DOHH2 (cell line): ENCODE results near the gene TBL1XR1.

Experiments used
- H3F3A ChIP-seq: fragments of 200-600 bp; sonication (generic), shearing (Covaris generic); 2 replicates; pipeline ENCODE4 v1.6.0; 2016; ENCODE audit warnings: antibody characterized with exemption, mild to moderate bottlenecking; ENCODE audit not compliant: control insufficient read depth, insufficient read depth
- H3K27ac ChIP-seq: fragments of 200-600 bp; sonication (generic); 2 replicates; pipeline ENCODE4 v1.5.1; 2014; ENCODE audit warnings: low read depth, mild to moderate bottlenecking, low read length, moderate library complexity
- H3K27me3 ChIP-seq: fragments of 200-600 bp; sonication (generic); 2 replicates; pipeline ENCODE4 v1.6.1; 2014; ENCODE audit warnings: mild to moderate bottlenecking, low read length, mixed read lengths; ENCODE audit not compliant: control insufficient read depth
- H3K36me3 ChIP-seq: fragments of 200-600 bp; sonication (generic); 2 replicates; pipeline ENCODE4 v1.6.1; 2014; ENCODE audit warnings: mild to moderate bottlenecking, low read length, moderate library complexity, mixed read lengths; ENCODE audit not compliant: control insufficient read depth
- H3K4me1 ChIP-seq: fragments of 200-600 bp; sonication (generic); 2 replicates; pipeline ENCODE4 v1.6.1; 2014; ENCODE audit warnings: mild to moderate bottlenecking, low read length, mixed read lengths; ENCODE audit not compliant: control insufficient read depth
- H3K4me2 ChIP-seq: fragments of 200-600 bp; sonication (generic); 2 replicates; pipeline ENCODE4 v1.6.0; 2014; ENCODE audit warnings: mild to moderate bottlenecking, low read length, moderate library complexity
- H3K4me3 ChIP-seq: fragments of 200-600 bp; sonication (generic); 2 replicates; pipeline ENCODE4 v1.5.1; 2014; ENCODE audit warnings: mild to moderate bottlenecking, low read length, mixed read lengths
- H3K79me2 ChIP-seq: fragments of 200-600 bp; sonication (generic); 2 replicates; pipeline ENCODE4 v1.6.1; 2014; ENCODE audit warnings: mild to moderate bottlenecking, low read length, mixed read lengths; ENCODE audit not compliant: control insufficient read depth
- H3K9me2 ChIP-seq: fragments of 200-600 bp; sonication (generic); replicated peaks from 2 replicates; pipeline ENCODE4 v1.6.1; 2014; ENCODE audit warnings: mild to moderate bottlenecking, low read length, mixed read lengths; ENCODE audit not compliant: control insufficient read depth
- H3K9me3 ChIP-seq: fragments of 200-600 bp; sonication (generic); 2 replicates; pipeline ENCODE4 v1.6.1; 2014; ENCODE audit warnings: antibody characterized with exemption, low read length, mixed read lengths; ENCODE audit not compliant: control insufficient read depth, insufficient read depth
- H4K20me1 ChIP-seq: fragments of 200-600 bp; sonication (generic); 2 replicates; pipeline ENCODE4 v1.6.0; 2014; ENCODE audit warnings: low read depth, mild to moderate bottlenecking, antibody characterized with exemption, low read length, moderate library complexity; ENCODE audit not compliant: control insufficient read depth, insufficient read depth
- CTCF ChIP-seq: fragments of 200-600 bp; sonication (generic); IDR thresholded peaks from one replicate; pipeline ENCODE4 v1.5.1; 2014; ENCODE audit warnings: antibody characterized with exemption, mild to moderate bottlenecking, low read depth, low read length; ENCODE audit not compliant: poor library complexity, severe bottlenecking
- EZH2phosphoT487 ChIP-seq: fragments of 200-600 bp; sonication (generic); IDR thresholded peaks from 2 replicates; pipeline ENCODE4 v1.6.1; 2017; ENCODE audit warnings: borderline replicate concordance, mild to moderate bottlenecking, antibody characterized with exemption, low read length, moderate library complexity, mixed read lengths

TBL1XR1 gene

DNA sequence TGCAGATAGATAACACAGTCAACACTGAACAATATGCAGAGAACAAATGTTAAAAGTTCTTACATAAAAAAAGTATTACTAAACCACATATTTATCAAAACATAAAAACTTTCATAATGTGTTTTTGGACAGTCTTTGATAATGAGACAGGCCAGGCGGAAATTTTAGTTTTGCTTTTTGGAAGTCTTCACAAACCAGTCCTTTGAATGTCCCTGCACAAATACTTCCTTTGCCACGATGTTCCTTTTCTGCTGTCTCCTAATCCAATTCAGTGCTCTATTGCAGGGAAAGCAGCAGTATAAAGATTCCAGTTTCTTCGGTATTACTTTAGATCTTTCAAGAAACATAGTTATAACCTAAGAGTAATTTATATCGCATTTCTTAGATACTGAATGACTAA is 135.9 kb downstream of the TBL1XR1 start:
- H3K4me2 ChIP-seq = no peak overlapping the region
- no peak overlapping the region for H3K4me3 ChIP-seq
- H3K36me3 ChIP-seq = peaks cover 55% of the 10 kb centered on the region
- no peak overlapping the region for H3K27ac ChIP-seq
- H3K9me2 ChIP-seq = no peaks in the 10 kb centered on the region
- H3F3A ChIP-seq = peaks cover 3% of the 10 kb centered on the region; the same call in 1 of the 2 replicates
- H3K9me3 ChIP-seq = no peaks in the 10 kb centered on the region
- no peaks in the 10 kb centered on the region for H3K27me3 ChIP-seq
- H3K4me1 ChIP-seq = peaks cover 30% of the 10 kb centered on the region
- peaks cover 93% of the 10 kb centered on the region for H3K79me2 ChIP-seq
- H4K20me1 ChIP-seq = no peaks in the 10 kb centered on the region; the same call in 1 of the 2 replicates
- TF ChIP-seq EZH2phosphoT487 = no peak
- TF ChIP-seq CTCF = no peak

- Histone ChIP-seq H3K9me3 (no peaks in the 10 kb centered on the region), H3K36me3 (peaks cover 55% of the 10 kb centered on the region), H3K27ac (no peak overlapping the region), H3F3A (peaks cover 3% of the 10 kb centered on the region; the same call in 1 of the 2 replicates), H3K4me1 (peaks cover 30% of the 10 kb centered on the region), H3K4me3 (no peak overlapping the region), H3K27me3 (no peaks in the 10 kb centered on the region), H3K9me2 (no peaks in the 10 kb centered on the region), H4K20me1 (no peaks in the 10 kb centered on the region; the same call in 1 of the 2 replicates), H3K79me2 (peaks cover 93% of the 10 kb centered on the region), H3K4me2 (no peak overlapping the region)
- TF ChIP-seq CTCF = no peak
- TF ChIP-seq EZH2phosphoT487 = no peak
These were observed 136.8 kb downstream of the TBL1XR1 start for GRCh38 chr3:177060492-177060891.

DNA sequence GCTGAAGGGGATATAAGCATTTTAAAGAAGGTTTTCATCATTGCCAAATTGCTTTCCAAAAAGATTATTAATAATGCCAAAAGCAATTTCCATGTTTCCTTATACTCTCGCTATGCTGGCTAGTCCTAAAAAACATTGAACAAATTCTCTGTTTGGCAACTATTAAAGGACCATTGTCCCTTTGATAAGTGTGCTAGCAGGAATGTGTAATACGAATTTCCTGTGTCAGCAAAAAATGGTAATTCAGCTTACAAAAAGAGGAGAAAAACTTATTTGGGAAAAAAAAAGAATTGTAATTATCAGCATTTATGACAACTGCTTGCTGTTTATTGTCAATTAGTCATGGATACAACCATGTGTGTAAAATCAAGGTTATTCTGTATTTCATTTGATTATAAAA is 138.6 kb downstream of the TBL1XR1 start:
- no peaks in the 10 kb centered on the region for H3K9me2 ChIP-seq
- H4K20me1 ChIP-seq = no peaks in the 10 kb centered on the region; the same call in 1 of the 2 replicates
- no peak overlapping the region for H3K4me2 ChIP-seq
- no peak for TF ChIP-seq EZH2phosphoT487
- TF ChIP-seq CTCF = no peak
- peaks cover 30% of the 10 kb centered on the region for H3K4me1 ChIP-seq
- no peaks in the 10 kb centered on the region for H3K27me3 ChIP-seq
- peaks cover 9% of the 10 kb centered on the region; the same call in 1 of the 2 replicates for H3F3A ChIP-seq
- H3K79me2 ChIP-seq = peaks cover 84% of the 10 kb centered on the region
- peaks cover 46% of the 10 kb centered on the region for H3K36me3 ChIP-seq
- H3K27ac ChIP-seq = no peak overlapping the region
- no peak overlapping the region for H3K4me3 ChIP-seq
- H3K9me3 ChIP-seq = no peaks in the 10 kb centered on the region
